Kidney epithelial cell (primary cell): ENCODE measurements around the gene RASGRP4. TPM values are rescaled to one million over a fixed set of nuclear protein-coding genes. Genes with fewer than 3 reads are reported as not detected.
"Not testable (repeated sequence)": the region's sequence is repeated elsewhere in the genome, so short reads cannot be mapped to it uniquely, and the experiment has no call there.

Source experiments
- DNase-seq: peaks from one replicate; pipeline ENCODE4 v3.0.0-alpha.2; 2010; ENCODE audit warnings: low read depth
- H3K27me3 ChIP-seq: 2 replicates; pipeline ENCODE4 v1.6.0; 2011; ENCODE audit warnings: low read length; ENCODE audit not compliant: control insufficient read depth, insufficient read depth
- H3K36me3 ChIP-seq: 2 replicates; pipeline ENCODE4 v1.5.1; 2011; ENCODE audit warnings: low read length; ENCODE audit not compliant: control insufficient read depth, insufficient read depth
- H3K4me3 ChIP-seq: 2 replicates; pipeline ENCODE4 v1.5.1; 2011; ENCODE audit warnings: low read depth, mild to moderate bottlenecking, control low read depth, low read length
- total RNA-seq: library from RNA; depleted of rRNA; stranded (reverse); fragments of >200 nt; gene quantifications from 2 replicates; pipeline ENCODE4 v1.2.3, GENCODE V29; 2015
- TF ChIP-seq, protein P1 (sequence below): IDR thresholded peaks from 2 replicates; pipeline ENCODE4 v1.5.1; 2011; ENCODE audit warnings: mild to moderate bottlenecking, moderate library complexity, low read length, control low read depth, inconsistent platforms; ENCODE audit not compliant: insufficient read depth, poor library complexity, severe bottlenecking

The RASGRP4 gene
- total RNA-seq, 1 donor from 2014 or later, result not detected

DNA sequence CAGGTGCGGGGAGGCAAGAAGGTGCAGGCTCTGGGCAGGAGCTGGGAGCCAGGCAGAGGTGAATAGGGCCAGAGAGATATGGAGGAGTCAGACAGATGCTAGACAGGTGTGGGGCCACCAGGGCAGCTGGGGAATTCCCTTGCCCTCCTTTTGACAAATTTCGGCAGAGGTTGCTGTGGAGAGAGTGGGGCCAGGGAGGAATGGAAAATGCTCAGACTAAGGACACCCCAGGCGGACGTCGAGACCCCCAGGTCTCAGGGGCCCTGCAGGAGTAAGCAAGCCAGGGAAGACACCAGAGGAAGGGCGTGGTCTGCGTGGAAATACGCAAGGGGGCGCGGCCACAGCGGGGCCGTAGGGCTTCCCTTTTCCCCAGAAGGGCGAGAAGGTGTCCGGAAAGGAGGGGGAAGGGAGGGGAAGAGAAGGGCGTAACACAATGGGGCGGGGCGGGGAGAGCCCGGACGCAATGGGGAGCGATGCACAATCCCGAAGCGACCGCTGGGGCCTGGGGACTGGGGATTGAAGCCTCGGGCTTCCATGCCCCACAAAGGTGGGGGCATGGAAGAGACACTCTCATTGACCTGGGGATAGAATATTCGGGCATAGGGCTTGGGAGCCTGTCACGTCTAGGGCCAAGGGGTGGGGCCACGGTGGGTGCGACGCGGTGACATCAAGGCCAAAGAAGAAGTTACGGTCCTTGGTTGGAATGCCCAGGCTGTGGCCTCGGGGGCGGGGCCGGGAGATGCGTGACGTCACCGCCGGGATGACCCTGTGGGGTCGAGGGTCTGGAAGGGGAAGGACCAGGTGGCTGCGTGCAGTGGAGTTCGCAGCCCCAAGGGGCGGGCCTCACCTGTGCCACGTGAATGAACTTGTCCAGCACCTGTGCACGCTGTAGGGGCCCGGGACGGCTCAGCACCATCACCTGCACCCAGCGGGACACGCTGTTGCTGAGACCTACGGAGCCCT is 8.2 kb downstream of the RASGRP4 start:
- H3K36me3 ChIP-seq, result no peaks in the 10 kb centered on the region
- no peak for DNase-seq
- H3K27me3 ChIP-seq, result peaks cover 28% of the 10 kb centered on the region
- no peak overlapping the region for H3K4me3 ChIP-seq
- TF ChIP-seq, protein P1, sequence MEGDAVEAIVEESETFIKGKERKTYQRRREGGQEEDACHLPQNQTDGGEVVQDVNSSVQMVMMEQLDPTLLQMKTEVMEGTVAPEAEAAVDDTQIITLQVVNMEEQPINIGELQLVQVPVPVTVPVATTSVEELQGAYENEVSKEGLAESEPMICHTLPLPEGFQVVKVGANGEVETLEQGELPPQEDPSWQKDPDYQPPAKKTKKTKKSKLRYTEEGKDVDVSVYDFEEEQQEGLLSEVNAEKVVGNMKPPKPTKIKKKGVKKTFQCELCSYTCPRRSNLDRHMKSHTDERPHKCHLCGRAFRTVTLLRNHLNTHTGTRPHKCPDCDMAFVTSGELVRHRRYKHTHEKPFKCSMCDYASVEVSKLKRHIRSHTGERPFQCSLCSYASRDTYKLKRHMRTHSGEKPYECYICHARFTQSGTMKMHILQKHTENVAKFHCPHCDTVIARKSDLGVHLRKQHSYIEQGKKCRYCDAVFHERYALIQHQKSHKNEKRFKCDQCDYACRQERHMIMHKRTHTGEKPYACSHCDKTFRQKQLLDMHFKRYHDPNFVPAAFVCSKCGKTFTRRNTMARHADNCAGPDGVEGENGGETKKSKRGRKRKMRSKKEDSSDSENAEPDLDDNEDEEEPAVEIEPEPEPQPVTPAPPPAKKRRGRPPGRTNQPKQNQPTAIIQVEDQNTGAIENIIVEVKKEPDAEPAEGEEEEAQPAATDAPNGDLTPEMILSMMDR, result no peak

DNA sequence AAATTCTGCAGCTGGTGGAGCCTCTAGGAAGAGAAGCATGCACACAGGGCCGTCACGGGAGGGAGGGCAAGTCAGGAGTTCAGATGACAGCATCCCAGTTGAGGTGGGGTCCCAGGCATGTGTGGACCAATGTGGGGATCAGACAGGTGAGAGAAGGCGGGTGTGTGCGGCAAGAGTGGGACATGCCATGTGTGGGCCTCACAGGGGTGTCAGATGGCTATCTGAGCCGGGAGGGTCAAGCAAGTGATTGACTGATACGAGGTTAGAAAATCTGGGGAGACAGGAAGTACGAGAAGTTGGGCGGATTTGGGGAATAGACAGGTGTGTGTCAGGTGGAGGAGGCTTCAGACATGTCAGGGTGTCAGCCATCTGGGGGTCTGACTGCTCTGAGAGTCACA is 8.9 kb downstream of the RASGRP4 start:
- Histone ChIP-seq H3K4me3 (no peak overlapping the region), H3K27me3 (peaks cover 32% of the 10 kb centered on the region), H3K36me3 (no peaks in the 10 kb centered on the region)
- no peak for DNase-seq
- TF ChIP-seq, protein P1, result no peak

DNA sequence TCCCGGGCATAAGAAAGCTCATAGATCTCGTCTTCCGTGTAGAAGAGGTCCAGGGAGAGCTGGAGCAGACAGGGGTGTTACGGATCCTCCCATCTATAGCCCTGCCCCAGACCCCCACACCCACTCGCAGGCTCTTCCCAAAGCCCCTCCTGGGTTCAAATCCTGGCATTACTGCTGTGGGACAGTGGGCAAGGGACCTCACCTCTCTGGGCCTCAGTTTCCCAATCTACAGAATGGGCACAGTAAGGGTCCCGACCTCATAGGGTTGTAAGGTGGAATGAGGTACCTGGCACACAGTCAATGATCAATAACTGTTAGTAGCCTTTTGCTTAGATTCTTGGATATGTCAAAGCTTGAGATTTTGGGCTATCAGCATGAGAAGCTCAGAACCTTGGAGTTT is 12.6 kb downstream of the RASGRP4 start:
- H3K36me3 ChIP-seq, result no peaks in the 10 kb centered on the region
- TF ChIP-seq, protein P1, result no peak
- H3K27me3 ChIP-seq, result peaks cover 27% of the 10 kb centered on the region
- no peak overlapping the region for H3K4me3 ChIP-seq
- DNase-seq, result no peak

DNA sequence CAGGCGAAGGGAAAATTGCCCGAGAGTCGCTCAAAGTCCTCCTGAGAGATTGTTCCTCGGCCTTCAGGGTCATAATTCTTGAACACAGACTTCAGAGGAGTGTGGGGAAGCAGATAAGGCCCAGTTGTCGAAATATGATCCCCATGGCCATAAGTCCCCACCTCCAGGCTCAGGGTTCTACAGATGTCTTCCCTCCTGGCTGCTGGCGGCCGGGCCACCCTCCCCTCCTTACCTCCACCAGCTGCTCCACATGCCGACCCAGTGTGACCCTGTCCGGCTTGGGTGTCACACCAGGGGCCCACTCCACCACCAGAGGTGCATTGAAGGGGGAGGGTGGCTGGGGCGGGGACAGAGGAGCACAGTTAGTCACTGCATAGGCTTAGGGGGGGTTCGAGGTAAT is 13.1 kb downstream of the RASGRP4 start:
- no peaks in the 10 kb centered on the region for H3K36me3 ChIP-seq
- peaks cover 22% of the 10 kb centered on the region for H3K27me3 ChIP-seq
- H3K4me3 ChIP-seq, result no peak overlapping the region
- DNase-seq, result no peak
- TF ChIP-seq, protein P1, result no peak

DNA sequence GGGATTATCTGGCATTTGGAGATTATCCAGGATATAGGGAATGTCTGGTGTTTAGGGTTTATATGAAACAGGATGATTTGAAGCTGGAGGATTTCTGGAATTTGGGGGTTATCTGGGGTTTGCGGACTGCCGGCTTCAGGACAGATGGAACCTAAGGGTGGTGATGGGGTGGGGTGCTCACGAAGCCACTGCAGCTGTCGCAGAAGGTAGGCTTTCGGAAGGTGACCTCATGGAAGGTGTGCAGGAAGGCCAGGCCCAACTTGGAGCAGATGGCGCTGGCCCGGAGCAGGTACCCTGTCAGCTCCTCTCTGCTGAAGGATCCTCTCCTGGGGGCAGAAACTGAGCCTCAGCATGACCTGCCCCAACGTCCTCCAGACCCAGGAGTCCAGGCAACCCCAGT is 13.5 kb downstream of the RASGRP4 start:
- DNase-seq, result no peak
- H3K36me3 ChIP-seq, result no peaks in the 10 kb centered on the region
- peaks cover 18% of the 10 kb centered on the region for H3K27me3 ChIP-seq
- TF ChIP-seq, protein P1, result no peak
- no peak overlapping the region for H3K4me3 ChIP-seq

DNA sequence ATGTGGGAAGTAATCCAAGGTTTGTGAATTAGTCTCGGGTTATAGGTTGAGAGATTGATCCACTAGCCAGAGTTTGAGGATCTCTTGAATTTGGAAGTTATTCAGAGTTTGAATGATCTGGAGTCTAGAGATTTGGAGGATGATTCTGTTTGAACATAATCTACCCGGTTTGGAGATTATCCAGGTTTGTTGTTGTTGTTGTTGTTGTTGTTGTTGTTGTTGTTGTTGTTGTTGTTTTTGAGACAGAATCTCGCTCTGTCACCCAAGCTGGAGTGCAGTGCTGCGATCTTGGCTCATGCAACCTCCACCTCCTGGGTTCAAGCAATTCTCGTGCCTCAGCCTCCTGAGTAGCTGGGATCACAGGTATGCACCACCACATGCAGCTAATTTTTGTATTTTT is 14.1 kb downstream of the RASGRP4 start:
- not testable (repeated sequence) for H3K4me3 ChIP-seq, DNase-seq, H3K36me3 ChIP-seq
- H3K27me3 ChIP-seq, result peaks cover 12% of the 10 kb centered on the region
